ENCODE data around the gene PLEKHG3. TPM values are rescaled to one million over a fixed set of nuclear protein-coding genes. Genes with fewer than 3 reads are reported as not detected.

PLEKHG3 gene
- total and polyA plus RNA-seq, 2 experiments from 2014 or later = 23.0 to 83.1 TPM

DNA sequence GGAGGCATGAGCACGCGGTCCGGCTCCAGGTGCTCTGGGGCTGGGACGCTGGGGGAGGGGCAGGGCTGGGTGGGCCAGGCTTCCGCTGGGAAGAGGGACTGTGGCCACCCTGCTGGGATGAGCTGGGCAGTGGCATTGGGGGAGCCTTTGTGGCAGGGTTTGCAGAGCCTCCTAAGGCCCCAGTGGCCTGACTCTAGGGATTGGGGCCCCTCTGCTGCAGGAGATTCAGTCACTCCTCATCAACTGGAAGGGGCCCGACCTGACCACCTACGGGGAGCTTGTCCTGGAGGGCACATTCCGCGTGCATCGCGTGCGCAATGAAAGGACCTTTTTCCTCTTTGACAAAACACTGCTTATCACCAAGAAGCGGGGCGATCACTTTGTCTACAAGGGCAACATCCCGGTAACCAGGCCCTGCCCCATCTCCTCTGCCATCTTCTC lies 26.9 kb downstream of the PLEKHG3 start:
- H3K79me2 ChIP-seq (replicated peaks; ENCODE audit: insufficient read depth) = peaks cover 33% of the 10 kb centered on the region
- no peak for DNase-seq (ENCODE audit: low spot score)
- ATAC-seq = no peak
- H4K20me1 ChIP-seq (replicated peaks; ENCODE audit: insufficient read depth) = peaks cover 17% of the 10 kb centered on the region
- Mint-ChIP-seq H3K9me3 (no peaks in the 10 kb centered on the region), H3K4me3 (no peak overlapping the region), H3K36me3 (ENCODE audit: low read depth) (peaks cover 76% of the 10 kb centered on the region), H3K27ac (no peak overlapping the region), H3K27me3 (ENCODE audit: insufficient read depth, low read depth, poor library complexity) (peaks cover 10% of the 10 kb centered on the region), H3K4me1 (peaks cover 39% of the 10 kb centered on the region)
- H3K4me2 ChIP-seq = no peak overlapping the region
- no peaks in the 10 kb centered on the region for H3K9me2 ChIP-seq (ENCODE audit: insufficient read depth)
- peaks cover 4% of the 10 kb centered on the region; the same call in 1 of the 2 replicates for H3K36me3 ChIP-seq (ENCODE audit: insufficient read depth)
- no peaks in the 10 kb centered on the region for H3K27me3 ChIP-seq (ENCODE audit: insufficient read depth)
- no peak overlapping the region for H3K27ac ChIP-seq (ENCODE audit: low read depth)
- H3K4me3 ChIP-seq = no peak overlapping the region
- no peak overlapping the region for H2AFZ ChIP-seq
- TF ChIP-seq STAT1 (IDR thresholded peaks at IDR 0.05; ENCODE audit: unreplicated experiment) = no peak
- TF ChIP-seq POLR2AphosphoS5 (IDR thresholded peaks at IDR 0.05; ENCODE audit: low read depth) = no peak
- TF ChIP-seq, protein P1, sequence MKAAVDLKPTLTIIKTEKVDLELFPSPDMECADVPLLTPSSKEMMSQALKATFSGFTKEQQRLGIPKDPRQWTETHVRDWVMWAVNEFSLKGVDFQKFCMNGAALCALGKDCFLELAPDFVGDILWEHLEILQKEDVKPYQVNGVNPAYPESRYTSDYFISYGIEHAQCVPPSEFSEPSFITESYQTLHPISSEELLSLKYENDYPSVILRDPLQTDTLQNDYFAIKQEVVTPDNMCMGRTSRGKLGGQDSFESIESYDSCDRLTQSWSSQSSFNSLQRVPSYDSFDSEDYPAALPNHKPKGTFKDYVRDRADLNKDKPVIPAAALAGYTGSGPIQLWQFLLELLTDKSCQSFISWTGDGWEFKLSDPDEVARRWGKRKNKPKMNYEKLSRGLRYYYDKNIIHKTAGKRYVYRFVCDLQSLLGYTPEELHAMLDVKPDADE (IDR thresholded peaks at IDR 0.05) = no peak
- TF ChIP-seq, protein P2, sequence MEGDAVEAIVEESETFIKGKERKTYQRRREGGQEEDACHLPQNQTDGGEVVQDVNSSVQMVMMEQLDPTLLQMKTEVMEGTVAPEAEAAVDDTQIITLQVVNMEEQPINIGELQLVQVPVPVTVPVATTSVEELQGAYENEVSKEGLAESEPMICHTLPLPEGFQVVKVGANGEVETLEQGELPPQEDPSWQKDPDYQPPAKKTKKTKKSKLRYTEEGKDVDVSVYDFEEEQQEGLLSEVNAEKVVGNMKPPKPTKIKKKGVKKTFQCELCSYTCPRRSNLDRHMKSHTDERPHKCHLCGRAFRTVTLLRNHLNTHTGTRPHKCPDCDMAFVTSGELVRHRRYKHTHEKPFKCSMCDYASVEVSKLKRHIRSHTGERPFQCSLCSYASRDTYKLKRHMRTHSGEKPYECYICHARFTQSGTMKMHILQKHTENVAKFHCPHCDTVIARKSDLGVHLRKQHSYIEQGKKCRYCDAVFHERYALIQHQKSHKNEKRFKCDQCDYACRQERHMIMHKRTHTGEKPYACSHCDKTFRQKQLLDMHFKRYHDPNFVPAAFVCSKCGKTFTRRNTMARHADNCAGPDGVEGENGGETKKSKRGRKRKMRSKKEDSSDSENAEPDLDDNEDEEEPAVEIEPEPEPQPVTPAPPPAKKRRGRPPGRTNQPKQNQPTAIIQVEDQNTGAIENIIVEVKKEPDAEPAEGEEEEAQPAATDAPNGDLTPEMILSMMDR (conservative IDR thresholded peaks at IDR 0.05; ENCODE audit: low read depth in 2 of 2) = no peak
- TF ChIP-seq NANOG (IDR thresholded peaks at IDR 0.05; ENCODE audit: borderline replicate concordance) = no peak
- no peak for TF ChIP-seq ZNF331 (CRISPR knock-in tag; IDR thresholded peaks at IDR 0.05; ENCODE audit: low read depth)
- TF ChIP-seq ZNF114 (CRISPR knock-in tag; IDR thresholded peaks at IDR 0.05) = no peak
- TF ChIP-seq ZNF462 (CRISPR knock-in tag; IDR thresholded peaks at IDR 0.05) = no peak
- no peak for TF ChIP-seq EZH2 (IDR thresholded peaks at IDR 0.05; ENCODE audit: low read depth, unreplicated experiment)
- no peak for TF ChIP-seq JUNB (IDR thresholded peaks at IDR 0.05; ENCODE audit: unreplicated experiment)
- H3F3A ChIP-seq (replicated peaks; ENCODE audit: low read depth) = 0 out of 2 replicates have a peak, but pooled peaks cover 6% of the 10 kb centered on the region
- peaks cover 8% of the 10 kb centered on the region for H3K4me1 ChIP-seq (ENCODE audit: insufficient read depth)
